Measurements from ENCODE around the gene ZNF76.

The ZNF76 gene

DNA sequence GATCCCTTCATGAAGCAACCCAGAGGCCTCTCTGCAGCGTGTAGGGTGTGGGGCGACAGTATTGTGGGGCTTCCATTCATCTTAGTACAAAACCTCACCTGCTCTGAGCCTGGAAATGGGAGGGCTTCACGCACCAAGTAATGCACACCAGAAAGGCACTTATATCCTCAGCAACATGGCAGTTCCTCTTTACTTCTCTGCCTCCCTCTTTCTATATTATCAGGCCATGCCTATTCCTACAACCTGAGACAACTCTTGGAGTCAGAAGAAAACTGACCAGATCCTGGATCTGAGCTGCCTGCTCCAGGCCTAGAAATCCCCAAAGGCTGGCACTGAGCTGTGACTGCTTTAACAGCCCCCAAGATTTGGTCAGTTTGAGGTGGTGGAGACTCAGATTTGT lies 7.6 kb upstream of the ZNF76 start:
- Histone ChIP-seq H3K27me3 (replicated peaks; ENCODE audit: control insufficient read depth, insufficient read depth, low read length) (no peaks in the 10 kb centered on the region), H3K36me3 (ENCODE audit: control insufficient read depth, insufficient read depth, low read length) (no peaks in the 10 kb centered on the region), H3K4me3 (replicated peaks; ENCODE audit: low read depth, low read length) (no peak overlapping the region)
- TF ChIP-seq CTCF (IDR thresholded peaks at IDR 0.05; ENCODE audit: insufficient read depth, low read length, poor library complexity, severe bottlenecking): no peak
- no peak for DNase-seq (ENCODE audit: extremely low read depth, insufficient read length)

DNA sequence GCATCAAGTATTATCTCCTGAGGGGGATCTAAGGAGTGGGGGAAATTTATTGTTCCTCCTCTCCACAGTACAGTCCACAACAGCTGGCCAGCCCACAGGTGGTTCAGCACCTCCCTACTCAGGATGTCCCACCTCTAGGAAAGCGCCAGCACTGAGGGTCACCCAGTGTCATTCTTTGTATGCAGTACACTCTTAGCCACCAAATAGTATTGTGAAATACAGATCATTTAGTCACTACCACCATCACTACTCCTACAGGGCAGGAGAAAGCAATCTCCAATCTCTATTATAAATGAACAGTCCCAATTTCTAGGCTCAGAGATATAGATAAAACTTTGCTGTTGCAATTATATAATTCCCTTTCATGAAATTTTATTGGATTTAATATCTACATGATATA lies 6.3 kb upstream of the ZNF76 start:
- no peak overlapping the region for H3K4me3 ChIP-seq (replicated peaks; ENCODE audit: low read depth, low read length)
- TF ChIP-seq CTCF (IDR thresholded peaks at IDR 0.05; ENCODE audit: insufficient read depth, low read length, poor library complexity, severe bottlenecking): no peak
- DNase-seq (ENCODE audit: extremely low read depth, insufficient read length): no peak
- H3K27me3 ChIP-seq (replicated peaks; ENCODE audit: control insufficient read depth, insufficient read depth, low read length): no peaks in the 10 kb centered on the region
- no peaks in the 10 kb centered on the region for H3K36me3 ChIP-seq (ENCODE audit: control insufficient read depth, insufficient read depth, low read length)

DNA sequence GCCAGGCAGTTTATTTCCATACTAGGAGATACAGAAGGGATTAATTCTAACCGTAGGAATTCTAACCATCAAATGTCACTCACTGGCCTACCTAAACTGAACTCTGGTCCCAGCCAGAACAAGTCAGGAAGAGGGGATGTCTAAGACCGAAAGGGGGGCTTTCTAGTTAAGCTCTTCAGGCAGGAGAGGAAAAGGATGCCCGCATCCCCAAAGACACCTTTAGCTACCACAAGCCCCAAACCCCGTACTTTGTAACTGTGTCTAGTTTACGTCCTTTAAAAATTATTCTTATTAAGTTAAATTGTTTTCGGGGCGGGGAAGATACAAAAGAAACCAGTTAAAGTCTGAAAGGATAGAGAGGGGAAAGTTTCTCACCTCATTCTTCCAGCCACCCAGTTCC lies 1.2 kb upstream of the ZNF76 start:
- Histone ChIP-seq H3K36me3 (ENCODE audit: control insufficient read depth, insufficient read depth, low read length) (no peaks in the 10 kb centered on the region), H3K4me3 (replicated peaks; ENCODE audit: low read depth, low read length) (peak overlapping the region; percentile 95), H3K27me3 (replicated peaks; ENCODE audit: control insufficient read depth, insufficient read depth, low read length) (no peaks in the 10 kb centered on the region)
- DNase-seq (ENCODE audit: extremely low read depth, insufficient read length): no peak
- TF ChIP-seq CTCF (IDR thresholded peaks at IDR 0.05; ENCODE audit: insufficient read depth, low read length, poor library complexity, severe bottlenecking): no peak

DNA sequence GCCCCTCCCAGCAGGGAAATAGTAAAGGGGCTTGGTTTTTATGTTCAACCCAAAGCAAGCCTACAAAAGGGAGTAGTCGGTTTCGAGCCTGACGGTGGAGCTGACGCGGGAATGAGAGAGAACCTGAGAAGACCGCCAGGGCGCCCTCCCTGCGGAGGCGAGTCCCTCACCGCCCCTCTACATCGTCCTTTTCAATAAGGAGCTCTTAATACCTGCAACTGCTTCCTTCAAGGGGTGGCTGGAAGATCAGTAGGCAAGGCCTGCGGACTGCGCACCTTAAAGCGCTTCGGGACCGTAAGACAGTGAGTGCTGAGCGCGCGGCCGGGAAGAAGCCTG lies 709 bp upstream of the ZNF76 start:
- peak overlapping the region; percentile 95 for H3K4me3 ChIP-seq (replicated peaks; ENCODE audit: low read depth, low read length)
- no peaks in the 10 kb centered on the region for H3K27me3 ChIP-seq (replicated peaks; ENCODE audit: control insufficient read depth, insufficient read depth, low read length)
- no peak for DNase-seq (ENCODE audit: extremely low read depth, insufficient read length)
- no peaks in the 10 kb centered on the region for H3K36me3 ChIP-seq (ENCODE audit: control insufficient read depth, insufficient read depth, low read length)
- TF ChIP-seq CTCF (IDR thresholded peaks at IDR 0.05; ENCODE audit: insufficient read depth, low read length, poor library complexity, severe bottlenecking): no peak

- DNase-seq (ENCODE audit: extremely low read depth, insufficient read length): peak; percentile 87
- Histone ChIP-seq H3K4me3 (replicated peaks; ENCODE audit: low read depth, low read length) (peak overlapping the region; percentile 95), H3K27me3 (replicated peaks; ENCODE audit: control insufficient read depth, insufficient read depth, low read length) (no peaks in the 10 kb centered on the region), H3K36me3 (ENCODE audit: control insufficient read depth, insufficient read depth, low read length) (no peaks in the 10 kb centered on the region)
- TF ChIP-seq CTCF (IDR thresholded peaks at IDR 0.05; ENCODE audit: insufficient read depth, low read length, poor library complexity, severe bottlenecking): no peak
These were observed 534 bp downstream of the ZNF76 start for GRCh38 chr6:35259948-35260590.
